GM12892 (cell line): ENCODE data around the gene NAIF1.
"Not testable (repeated sequence)": the region's sequence is repeated elsewhere in the genome, so short reads cannot be mapped to it uniquely, and the experiment has no call there.

Experiments used
- DNase-seq: peaks from one replicate; pipeline ENCODE4 v3.0.0; 2011; ENCODE audit not compliant: insufficient read length
- FAIRE-seq: peaks from 2 replicates; lab custom pipeline; 2011; peaks lifted over from hg19 to GRCh38; lab: Jason Lieb, UNC
- POLR2A ChIP-seq: IDR thresholded peaks from 2 replicates; pipeline ENCODE4 v1.6.1; 2011; ENCODE audit warnings: low read depth, low read length, control low read depth
- POLR2AphosphoS5 ChIP-seq: IDR thresholded peaks from 2 replicates; pipeline ENCODE4 v1.6.1; 2011; ENCODE audit warnings: low read depth, low read length, control low read depth
- TAF1 ChIP-seq: IDR thresholded peaks from 2 replicates; pipeline ENCODE4 v1.6.1; 2011; ENCODE audit warnings: low read depth, mild to moderate bottlenecking, control low read depth, low read length, borderline replicate concordance

Gene NAIF1

DNA sequence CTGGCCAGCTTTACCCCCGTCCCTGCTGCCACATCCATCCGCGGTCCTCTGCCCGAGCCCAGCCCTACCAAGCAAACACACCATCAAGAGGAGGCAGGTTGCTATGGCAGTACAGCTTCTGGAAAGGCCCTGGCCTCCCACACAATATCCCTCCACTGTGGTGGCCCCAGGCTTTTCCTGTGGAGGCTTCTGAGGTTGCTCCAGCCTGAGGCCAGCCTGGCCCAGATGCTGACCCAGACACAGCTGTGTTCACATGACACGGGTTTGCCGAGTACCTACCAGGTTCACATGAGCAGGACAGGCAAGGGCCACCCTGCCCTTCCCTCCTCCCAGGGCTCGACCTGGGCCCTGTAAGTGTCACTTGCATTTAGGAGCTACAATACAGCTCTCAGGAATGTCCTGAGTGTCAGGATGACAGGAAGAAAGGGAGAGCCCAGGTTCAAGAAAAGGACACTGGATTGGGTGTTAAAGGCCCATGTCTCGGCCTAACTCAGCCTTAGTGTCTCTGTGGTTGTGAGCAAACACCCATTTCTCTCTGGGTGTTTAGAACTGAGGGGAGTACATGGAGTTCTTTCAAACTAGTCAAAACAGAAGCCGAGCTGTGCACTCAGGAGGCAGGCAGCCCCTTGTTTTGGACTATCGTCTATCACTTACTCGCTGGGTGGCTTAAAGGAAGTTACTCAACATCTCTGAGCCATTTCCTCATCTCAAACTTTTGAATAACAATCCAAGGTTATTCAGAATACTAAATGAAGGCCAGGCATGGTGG is 40.2 kb downstream of the NAIF1 start:
- TF ChIP-seq POLR2A (no peak; the same call in 1 of the 2 replicates), POLR2AphosphoS5 (no peak), TAF1 (no peak)
- peak; percentile 30 for FAIRE-seq
- no peak for DNase-seq

DNA sequence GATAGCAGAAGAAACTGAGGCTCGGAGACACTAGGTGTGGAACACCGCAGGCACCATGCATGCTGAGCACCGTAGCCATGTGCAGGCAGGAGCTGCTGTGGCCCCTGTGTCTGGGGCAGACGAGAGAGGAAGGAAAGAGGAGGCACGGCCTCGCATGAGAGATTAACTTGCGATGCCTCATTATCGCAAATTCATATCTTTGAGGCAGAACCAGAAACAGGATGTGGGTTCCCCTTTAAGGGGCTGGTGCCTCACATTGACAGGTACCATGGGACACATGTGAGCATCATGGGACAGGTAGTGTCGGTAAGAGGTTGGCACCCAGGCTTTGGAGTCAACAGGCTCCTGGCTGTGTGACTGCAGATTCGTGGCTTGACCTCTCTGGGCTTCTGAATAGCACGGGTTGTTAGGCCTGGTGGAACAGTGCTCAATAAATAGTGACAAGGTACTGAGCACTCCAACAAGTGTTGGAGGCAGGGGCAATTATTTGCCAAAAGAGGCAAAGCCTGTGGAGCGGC is 40.8 kb downstream of the NAIF1 start:
- peak; percentile 48; the same call in 1 of the 2 replicates for TF ChIP-seq POLR2A
- TF ChIP-seq TAF1: no peak
- TF ChIP-seq POLR2AphosphoS5: no peak; the same call in 1 of the 2 replicates
- DNase-seq (peak; percentile 66), FAIRE-seq (peak; percentile 81)

DNA sequence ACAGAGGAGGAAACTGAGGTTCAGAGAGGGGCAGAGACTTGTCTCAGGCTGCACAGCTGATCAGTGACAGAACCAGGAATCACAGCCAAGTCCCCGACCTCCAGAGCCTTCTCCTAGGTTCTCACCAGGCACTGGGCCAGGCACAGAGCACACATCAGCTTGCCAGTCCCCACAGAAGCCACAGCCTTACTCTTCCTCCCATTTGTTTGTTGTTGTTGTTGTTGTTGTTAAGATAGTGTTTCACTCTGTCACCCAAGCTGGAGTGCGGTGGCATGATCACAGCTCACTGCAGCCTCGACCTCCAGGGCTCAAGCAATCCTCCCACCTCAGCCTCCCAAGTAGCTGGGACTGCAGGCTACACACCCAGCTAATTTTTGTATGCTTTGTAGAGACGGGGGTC is 41.4 kb downstream of the NAIF1 start:
- TF ChIP-seq TAF1 (no peak), POLR2AphosphoS5 (no peak), POLR2A (no peak)
- no peak for DNase-seq
- FAIRE-seq: peak; percentile 5

DNA sequence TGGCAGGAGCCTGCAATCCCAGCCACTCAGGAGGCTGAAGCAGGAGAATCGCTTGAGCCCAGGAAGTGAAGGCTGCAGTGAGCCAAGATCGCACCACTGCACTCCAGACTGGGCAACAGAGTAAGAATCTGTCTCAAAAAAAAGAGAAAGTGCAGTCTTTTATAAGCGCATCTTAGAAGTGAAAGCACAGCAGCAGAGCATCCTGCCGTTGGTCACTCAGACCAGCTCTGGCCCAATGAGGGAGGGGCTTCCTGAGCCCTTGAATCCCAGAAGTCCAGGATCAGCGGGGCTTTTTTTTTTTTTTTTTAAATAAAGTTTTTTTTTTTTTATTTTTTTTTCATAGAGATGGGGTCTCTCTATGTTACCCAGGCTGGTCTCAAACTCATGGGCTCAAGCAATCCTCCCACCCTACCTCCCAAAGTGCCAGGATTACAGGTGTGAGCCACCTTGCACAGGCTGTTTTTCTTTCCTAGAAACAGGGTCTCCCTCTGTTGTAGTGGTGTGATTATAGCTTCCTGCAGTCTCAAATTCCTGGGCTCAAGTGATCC is 42.3 kb downstream of the NAIF1 start:
- no peak for TF ChIP-seq TAF1
- TF ChIP-seq POLR2A: no peak
- no peak for TF ChIP-seq POLR2AphosphoS5
- no peak for DNase-seq
- no peak for FAIRE-seq

DNA sequence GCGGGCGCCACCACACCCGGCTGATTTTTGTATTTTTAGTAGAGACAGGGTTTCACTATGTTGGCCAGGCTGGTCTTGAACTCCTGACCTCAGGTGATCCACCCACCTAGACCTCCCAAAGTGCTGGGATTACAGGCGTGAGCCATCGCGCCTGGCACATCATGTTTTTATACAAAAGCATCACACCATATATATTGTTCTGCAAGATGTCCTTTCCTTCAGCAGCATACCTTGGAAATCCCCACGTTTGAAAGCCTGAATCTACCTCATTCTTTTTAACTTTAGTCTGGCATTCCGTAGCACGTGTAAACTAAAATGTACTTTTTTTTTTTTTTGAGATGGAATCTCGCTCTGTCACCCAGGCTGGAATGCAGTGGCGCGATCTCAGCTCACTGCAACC is 43.4 kb downstream of the NAIF1 start:
- not testable (repeated sequence) for FAIRE-seq, DNase-seq

DNA sequence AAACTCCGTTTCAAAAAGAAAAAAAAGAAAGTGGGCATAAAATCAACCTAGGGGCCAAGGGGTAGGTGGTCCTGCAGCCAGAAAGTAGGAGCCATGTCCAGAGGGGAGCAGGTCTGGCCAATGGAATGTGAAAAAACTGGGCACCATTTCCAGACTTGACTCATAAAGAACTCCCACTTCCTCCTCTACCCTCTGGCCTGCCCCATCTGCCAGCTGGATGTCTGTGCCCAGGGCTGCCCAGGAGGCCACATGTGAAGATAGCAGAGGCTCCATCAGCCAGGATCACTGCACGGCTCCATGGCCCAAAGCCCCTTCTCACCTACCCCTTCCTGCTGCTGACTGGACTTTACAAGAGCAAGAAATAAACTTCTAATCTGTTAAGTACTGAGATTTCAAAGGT is 44.2 kb downstream of the NAIF1 start:
- TF ChIP-seq POLR2A (no peak), TAF1 (no peak), POLR2AphosphoS5 (no peak)
- no peak for DNase-seq
- FAIRE-seq: no peak

DNA sequence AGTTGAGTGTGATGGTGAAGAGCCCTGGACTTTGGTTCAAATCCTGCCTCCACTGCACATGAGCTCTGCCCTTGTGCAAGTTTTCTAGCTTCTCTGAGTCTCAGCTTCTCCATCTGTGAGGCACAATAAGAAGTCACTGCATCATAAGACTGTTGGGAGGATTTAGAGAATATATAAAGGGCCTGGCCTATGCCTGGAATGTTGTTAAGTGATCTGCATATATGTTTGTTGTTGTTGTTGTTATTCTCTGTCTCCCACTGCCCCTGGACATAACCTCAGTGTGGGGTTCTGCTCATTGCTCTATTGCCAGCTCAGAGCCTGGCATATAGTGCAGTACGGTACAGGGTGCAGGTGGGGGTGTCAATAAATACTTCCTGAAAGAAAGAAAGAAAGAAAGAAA is 46.0 kb downstream of the NAIF1 start:
- DNase-seq: no peak
- FAIRE-seq: no peak
- TF ChIP-seq POLR2AphosphoS5: no peak
- TF ChIP-seq TAF1: no peak
- TF ChIP-seq POLR2A: no peak

DNA sequence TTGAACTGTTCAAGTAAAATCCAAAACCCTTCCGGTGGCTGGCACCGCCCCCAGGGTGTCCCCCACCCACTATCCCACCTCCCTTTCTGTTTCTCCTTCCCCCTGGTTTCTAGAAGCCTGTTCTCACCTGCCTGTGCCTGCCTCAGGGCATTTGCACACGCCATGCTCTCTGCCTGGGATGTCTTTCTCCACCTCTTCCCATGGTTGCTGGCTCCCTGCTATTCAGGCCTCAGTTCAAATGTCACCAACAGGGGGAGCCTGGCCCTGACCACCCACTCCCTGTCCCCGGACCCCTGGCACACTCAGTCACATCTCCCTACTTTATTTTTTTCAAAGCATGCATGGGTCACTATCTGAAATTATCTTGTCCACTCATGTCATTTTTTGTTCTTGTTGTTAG is 46.4 kb downstream of the NAIF1 start:
- DNase-seq: no peak
- TF ChIP-seq POLR2A (no peak), TAF1 (no peak), POLR2AphosphoS5 (no peak)
- no peak for FAIRE-seq

DNA sequence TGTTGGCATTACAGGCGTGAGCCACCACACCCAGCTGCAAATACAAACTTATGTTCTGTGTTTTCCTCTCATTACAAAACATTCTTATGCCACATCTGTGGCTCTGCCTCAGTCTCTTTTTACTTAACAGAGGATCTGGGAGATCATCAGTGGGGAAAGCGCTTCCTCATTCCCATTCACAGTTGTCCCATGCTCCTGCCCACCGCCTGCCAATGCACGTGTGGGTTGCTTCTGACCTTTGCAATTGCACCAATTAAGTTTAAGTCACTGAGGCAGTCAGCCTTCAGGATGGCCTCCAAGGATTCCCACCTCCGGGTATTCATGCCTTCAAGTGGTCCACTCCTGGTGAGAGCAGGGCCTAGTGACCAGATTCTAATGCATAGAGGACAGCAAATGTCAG is 51.4 kb downstream of the NAIF1 start:
- TF ChIP-seq POLR2A (no peak), TAF1 (no peak), POLR2AphosphoS5 (no peak)
- FAIRE-seq: no peak
- DNase-seq: no peak
